Right lobe of liver (tissue), 6 donors: ENCODE measurements around the gene SPAG17. TPM values are rescaled to one million over a fixed set of nuclear protein-coding genes. Genes with fewer than 3 reads are reported as not detected.

Source experiments
- ATAC-seq, 4 donors: fragments of 200-7000 bp; cut with Tn5 transposase; one replicate each; pipeline ENCODE4 v1.9.1; 2020; ENCODE audit warnings: mild to moderate bottlenecking in 4 of 4, moderate library complexity in 4 of 4
- DNase-seq, 3 donors: peaks; one replicate each; pipeline ENCODE4 v3.0.0-alpha.2; 2020
- H3K27ac ChIP-seq, 3 donors: fragments of 200-600 bp; one replicate each; pipeline ENCODE4 v1.8.0; 2022
- H3K27me3 ChIP-seq, 2 donors: fragments of 200-600 bp; one replicate each; pipeline ENCODE4 v1.8.0; 2022
- H3K36me3 ChIP-seq, 4 donors: fragments of 200-600 bp; sonication (generic) in 1 of 4; one replicate each; pipeline versions ENCODE4 v1.5.1 to v1.8.0; 2017 to 2022; ENCODE audit warnings: control low read depth in 1 of 4
- H3K4me1 ChIP-seq, 4 donors: fragments of 200-600 bp; sonication (generic) in 1 of 4; one replicate each; pipeline versions ENCODE4 v1.5.1 to v1.8.0; 2017 to 2022; ENCODE audit warnings: control low read depth in 1 of 4
- H3K4me3 ChIP-seq, 3 donors: fragments of 200-600 bp; one replicate each; pipeline ENCODE4 v1.8.0; 2022
- H3K9me3 ChIP-seq, 4 donors: fragments of 200-600 bp; sonication (generic) in 1 of 4; one replicate each; pipeline versions ENCODE4 v1.5.1 to v1.8.0; 2017 to 2022; ENCODE audit warnings: control low read depth in 1 of 4
- POLR2A ChIP-seq: fragments of 450-650 bp; IDR thresholded peaks from one replicate; pipeline ENCODE4 v1.6.1; 2017; ENCODE audit warnings: antibody characterized with exemption, mild to moderate bottlenecking
- WGBS: methylation state at CpG from one replicate; pipeline ENCODE4 v1.1.6; 2018; ENCODE audit warnings: low coverage, low lambda C conversion rate; ENCODE audit not compliant: insufficient coverage; ENCODE audit errors: missing lambda C conversion rate; 5-methylcytosine and 5-hydroxymethylcytosine counted together
- intact Hi-C, 2 donors: fragments of 100-400 bp; cut with DNase I; formaldehyde crosslinking; loops; one replicate each; pipeline versions ENCODE4 v1.11.2 to v1.14.1; 2022
- total RNA-seq, 6 experiments: library from RNA; depleted of rRNA in 2 of 6; stranded (reverse); fragments of >200 nt in 2 of 6; fragmentation: NEBNext Ultra II Directional in 3 of 6; extraction: Animal tissue kit (Norgen Biotek cat#: 25700) in 3 of 6; gene quantifications; one replicate each; pipeline versions ENCODE4 v1.1.0 to v1.2.4, GENCODE V29; 2016 to 2023
- TF ChIP-seq, protein P1 (sequence below), 4 donors: fragments of 200-600 bp in 3 of 4; fragments of 450-650 bp in 1 of 4; IDR thresholded peaks; one replicate each; pipeline versions ENCODE4 v1.5.1 to v1.8.0; 2016 to 2022; ENCODE audit warnings: antibody characterized with exemption in 4 of 4, mild to moderate bottlenecking in 2 of 4
- donor health status: DM: no; HTN: yes; CAD: no.
- donor health status: DM: no; HTN: no; CAD: no.
- donor health status: DM: no; HTN: no; CAD: no.
- donor health status: DM: no; HTN: yes; CAD: no.
- donor health status: DM: no; HTN: yes; CAD: no.

Gene SPAG17
- total RNA-seq, 6 experiments from 2014 or later, result 0.18 TPM; not detected in 5

DNA sequence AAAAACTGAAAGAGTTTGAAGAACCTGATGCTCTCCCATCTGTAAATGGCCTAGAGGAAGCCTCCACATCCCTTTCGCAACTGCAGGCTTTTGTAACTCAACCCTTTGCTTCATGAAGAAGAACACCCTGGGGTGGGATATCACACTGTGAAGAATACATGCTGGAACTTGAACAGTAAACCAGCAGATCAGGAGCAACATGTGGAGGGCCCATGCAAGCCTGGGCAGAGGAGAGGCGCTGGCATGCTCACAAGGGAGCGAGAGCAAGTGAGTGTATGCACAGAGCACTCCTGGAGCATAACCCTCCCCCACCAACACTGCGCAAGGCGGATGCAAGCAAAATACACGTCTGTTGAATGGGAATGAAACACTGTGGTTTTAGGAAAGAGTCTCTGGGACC lies 24.6 kb upstream of the SPAG17 start:
- intact Hi-C loops, result no loop called here
- DNase-seq (no peak), ATAC-seq (no peak)
- H3K4me1 ChIP-seq, result no peaks in the 10 kb centered on the region
- H3K36me3 ChIP-seq, result no peaks in the 10 kb centered on the region
- no peaks in the 10 kb centered on the region for H3K27me3 ChIP-seq
- no peak for TF ChIP-seq POLR2A
- TF ChIP-seq, protein P1, sequence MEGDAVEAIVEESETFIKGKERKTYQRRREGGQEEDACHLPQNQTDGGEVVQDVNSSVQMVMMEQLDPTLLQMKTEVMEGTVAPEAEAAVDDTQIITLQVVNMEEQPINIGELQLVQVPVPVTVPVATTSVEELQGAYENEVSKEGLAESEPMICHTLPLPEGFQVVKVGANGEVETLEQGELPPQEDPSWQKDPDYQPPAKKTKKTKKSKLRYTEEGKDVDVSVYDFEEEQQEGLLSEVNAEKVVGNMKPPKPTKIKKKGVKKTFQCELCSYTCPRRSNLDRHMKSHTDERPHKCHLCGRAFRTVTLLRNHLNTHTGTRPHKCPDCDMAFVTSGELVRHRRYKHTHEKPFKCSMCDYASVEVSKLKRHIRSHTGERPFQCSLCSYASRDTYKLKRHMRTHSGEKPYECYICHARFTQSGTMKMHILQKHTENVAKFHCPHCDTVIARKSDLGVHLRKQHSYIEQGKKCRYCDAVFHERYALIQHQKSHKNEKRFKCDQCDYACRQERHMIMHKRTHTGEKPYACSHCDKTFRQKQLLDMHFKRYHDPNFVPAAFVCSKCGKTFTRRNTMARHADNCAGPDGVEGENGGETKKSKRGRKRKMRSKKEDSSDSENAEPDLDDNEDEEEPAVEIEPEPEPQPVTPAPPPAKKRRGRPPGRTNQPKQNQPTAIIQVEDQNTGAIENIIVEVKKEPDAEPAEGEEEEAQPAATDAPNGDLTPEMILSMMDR (IDR thresholded peaks at IDR 0.05), result no peak
- 36% methylated on average over 2 of the region's 6 CpGs for WGBS
- no peak overlapping the region for H3K4me3 ChIP-seq
- H3K9me3 ChIP-seq, result no peaks in the 10 kb centered on the region
- no peak overlapping the region for H3K27ac ChIP-seq

DNA sequence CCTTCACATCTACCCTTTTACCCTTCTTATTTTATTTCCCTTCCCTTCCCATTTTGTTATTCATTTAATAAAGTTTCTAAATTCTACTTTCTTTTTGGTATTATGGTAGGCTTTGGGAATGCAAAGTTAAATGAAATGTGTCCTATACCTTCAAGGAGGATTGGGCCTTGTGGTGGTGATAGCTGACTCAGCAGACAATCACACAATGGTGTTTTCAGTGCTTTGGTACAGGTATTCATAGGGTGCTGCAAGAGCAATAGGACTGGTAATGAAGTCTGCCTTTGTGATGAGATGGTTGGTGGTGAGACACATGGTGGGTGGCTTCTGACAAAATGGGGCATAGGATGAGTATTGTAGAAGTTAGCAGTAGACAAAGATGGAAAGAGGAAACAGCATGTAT lies 21.9 kb upstream of the SPAG17 start:
- Histone ChIP-seq H3K9me3 (no peaks in the 10 kb centered on the region), H3K27me3 (no peaks in the 10 kb centered on the region), H3K4me1 (no peaks in the 10 kb centered on the region), H3K4me3 (no peak overlapping the region), H3K36me3 (no peaks in the 10 kb centered on the region), H3K27ac (no peak overlapping the region)
- intact Hi-C loops, result no loop called here
- TF ChIP-seq POLR2A, result no peak
- TF ChIP-seq, protein P1 (IDR thresholded peaks at IDR 0.05), result no peak
- ATAC-seq (no peak), DNase-seq (no peak)

DNA sequence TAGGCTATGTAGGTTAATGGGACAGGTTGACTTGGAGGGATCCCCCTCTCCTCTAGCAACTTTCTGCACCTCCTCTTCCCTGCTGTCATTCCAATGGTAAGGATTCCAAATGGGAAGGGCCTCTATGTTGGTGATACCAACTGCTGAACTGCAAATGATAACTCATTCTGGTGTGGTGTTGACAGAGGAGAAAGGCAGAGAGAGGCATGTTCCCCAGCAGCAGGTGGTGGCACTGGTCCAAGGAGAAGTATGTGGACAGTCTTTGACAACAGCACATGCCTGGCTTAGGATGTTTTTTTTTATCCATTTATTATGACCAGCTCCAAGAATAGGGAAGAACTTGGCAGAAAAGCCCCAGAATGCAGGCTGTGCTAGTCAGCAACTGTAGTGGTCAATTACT lies 19.6 kb upstream of the SPAG17 start:
- DNase-seq (no peak), ATAC-seq (no peak)
- no peak overlapping the region for H3K27ac ChIP-seq
- H3K36me3 ChIP-seq, result no peaks in the 10 kb centered on the region
- no peaks in the 10 kb centered on the region for H3K27me3 ChIP-seq
- no peaks in the 10 kb centered on the region for H3K9me3 ChIP-seq
- no peak overlapping the region for H3K4me3 ChIP-seq
- intact Hi-C loops, result no loop called here
- TF ChIP-seq, protein P1 (IDR thresholded peaks at IDR 0.05), result no peak
- no peak for TF ChIP-seq POLR2A
- H3K4me1 ChIP-seq, result no peaks in the 10 kb centered on the region

DNA sequence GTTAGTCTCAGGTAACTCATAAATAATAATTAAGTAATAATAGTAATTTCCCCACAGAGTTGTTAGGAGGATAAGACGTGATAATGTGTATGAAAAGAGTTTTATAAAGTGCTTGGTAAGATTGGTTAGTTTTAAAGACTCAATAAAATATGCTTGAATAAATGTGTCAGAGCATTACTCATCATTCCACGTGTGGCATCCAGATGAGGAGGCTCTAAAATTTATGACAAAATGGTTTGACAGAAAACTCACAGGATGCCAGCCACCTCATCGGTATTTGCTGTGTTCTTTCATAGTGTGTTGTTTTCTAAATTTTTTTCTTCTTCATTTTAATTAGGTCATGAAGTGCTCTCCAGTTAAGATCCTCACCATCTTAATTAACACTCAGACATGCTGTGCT lies 19.1 kb upstream of the SPAG17 start:
- H3K4me1 ChIP-seq, result no peaks in the 10 kb centered on the region
- 54% methylated on average over 3 of the region's 3 CpGs for WGBS
- no peaks in the 10 kb centered on the region for H3K27me3 ChIP-seq
- H3K27ac ChIP-seq, result no peak overlapping the region
- no peaks in the 10 kb centered on the region for H3K9me3 ChIP-seq
- TF ChIP-seq, protein P1 (IDR thresholded peaks at IDR 0.05), result no peak
- TF ChIP-seq POLR2A, result no peak
- H3K36me3 ChIP-seq, result no peaks in the 10 kb centered on the region
- DNase-seq (no peak), ATAC-seq (no peak)
- intact Hi-C loops, result no loop called here
- no peak overlapping the region for H3K4me3 ChIP-seq

DNA sequence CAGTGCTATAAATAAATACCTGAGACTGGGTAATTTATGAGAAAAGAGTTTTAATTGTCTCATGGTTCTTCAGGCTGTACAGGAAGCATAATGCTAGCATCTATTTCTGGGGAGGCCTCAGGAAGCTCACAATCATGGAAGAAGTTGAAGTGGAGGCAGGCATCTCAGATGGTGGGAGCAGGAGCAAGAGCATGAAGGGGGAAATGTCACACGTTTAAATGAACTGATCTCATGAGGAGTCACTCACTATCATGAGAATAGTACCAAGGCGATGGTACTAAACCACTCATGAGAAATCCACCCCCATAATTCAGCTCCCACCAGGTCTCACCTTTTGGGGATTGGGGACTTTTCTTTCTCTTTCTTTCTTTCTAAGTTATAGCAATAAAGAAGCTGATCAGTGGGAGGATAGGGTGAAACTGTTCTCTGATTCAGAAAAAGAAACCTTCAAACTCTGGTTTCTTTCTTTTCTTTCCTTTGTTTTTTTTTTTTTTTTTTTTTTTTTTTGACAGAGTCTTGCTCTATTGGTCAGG lies 17.1 kb upstream of the SPAG17 start:
- intact Hi-C loops, result no loop called here
- no peak for DNase-seq
- no peaks in the 10 kb centered on the region for H3K9me3 ChIP-seq
- no peak for ATAC-seq
- 33% methylated on average over 2 of the region's 2 CpGs for WGBS
- no peak overlapping the region for H3K4me3 ChIP-seq
- TF ChIP-seq, protein P1 (IDR thresholded peaks at IDR 0.05), result no peak
- TF ChIP-seq POLR2A, result no peak
- H3K27me3 ChIP-seq, result no peaks in the 10 kb centered on the region
- H3K27ac ChIP-seq, result no peak overlapping the region
- H3K4me1 ChIP-seq, result no peaks in the 10 kb centered on the region
- no peaks in the 10 kb centered on the region for H3K36me3 ChIP-seq
